DND-41 (cell line): ENCODE measurements around the gene EFNA4.

Experiments
- EZH2 ChIP-seq: IDR thresholded peaks from 3 replicates; pipeline ENCODE4 v1.6.1; 2012; ENCODE audit warnings: borderline replicate concordance, low read depth, mild to moderate bottlenecking, moderate library complexity, low read length, inconsistent platforms; ENCODE audit not compliant: severe bottlenecking
- TF ChIP-seq, protein P1 (sequence below): IDR thresholded peaks from 2 replicates; pipeline ENCODE4 v1.5.1; 2012; ENCODE audit warnings: borderline replicate concordance, low read length, moderate library complexity, mild to moderate bottlenecking; ENCODE audit not compliant: poor library complexity, severe bottlenecking; ENCODE audit errors: extremely low read depth

DNA sequence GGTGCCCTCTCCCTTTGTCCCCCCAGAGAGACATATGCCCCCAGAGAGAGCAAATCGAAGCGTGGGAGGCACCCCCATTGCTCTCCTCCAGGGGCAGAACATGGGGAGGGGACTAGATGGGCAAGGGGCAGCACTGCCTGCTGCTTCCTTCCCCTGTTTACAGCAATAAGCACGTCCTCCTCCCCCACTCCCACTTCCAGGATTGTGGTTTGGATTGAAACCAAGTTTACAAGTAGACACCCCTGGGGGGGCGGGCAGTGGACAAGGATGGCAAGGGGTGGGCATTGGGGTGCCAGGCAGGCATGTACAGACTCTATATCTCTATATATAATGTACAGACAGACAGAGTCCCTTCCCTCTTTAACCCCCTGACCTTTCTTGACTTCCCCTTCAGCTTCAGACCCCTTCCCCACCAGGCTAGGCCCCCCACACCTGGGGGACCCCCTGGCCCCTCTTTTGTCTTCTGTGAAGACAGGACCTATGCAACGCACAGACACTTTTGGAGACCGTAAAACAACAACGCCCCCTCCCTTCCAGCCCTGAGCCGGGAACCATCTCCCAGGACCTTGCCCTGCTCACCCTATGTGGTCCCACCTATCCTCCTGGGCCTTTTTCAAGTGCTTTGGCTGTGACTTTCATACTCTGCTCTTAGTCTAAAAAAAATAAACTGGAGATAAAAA, 23.5 kb downstream of the EFNA4 start:
- TF ChIP-seq EZH2: no peak
- TF ChIP-seq, protein P1, sequence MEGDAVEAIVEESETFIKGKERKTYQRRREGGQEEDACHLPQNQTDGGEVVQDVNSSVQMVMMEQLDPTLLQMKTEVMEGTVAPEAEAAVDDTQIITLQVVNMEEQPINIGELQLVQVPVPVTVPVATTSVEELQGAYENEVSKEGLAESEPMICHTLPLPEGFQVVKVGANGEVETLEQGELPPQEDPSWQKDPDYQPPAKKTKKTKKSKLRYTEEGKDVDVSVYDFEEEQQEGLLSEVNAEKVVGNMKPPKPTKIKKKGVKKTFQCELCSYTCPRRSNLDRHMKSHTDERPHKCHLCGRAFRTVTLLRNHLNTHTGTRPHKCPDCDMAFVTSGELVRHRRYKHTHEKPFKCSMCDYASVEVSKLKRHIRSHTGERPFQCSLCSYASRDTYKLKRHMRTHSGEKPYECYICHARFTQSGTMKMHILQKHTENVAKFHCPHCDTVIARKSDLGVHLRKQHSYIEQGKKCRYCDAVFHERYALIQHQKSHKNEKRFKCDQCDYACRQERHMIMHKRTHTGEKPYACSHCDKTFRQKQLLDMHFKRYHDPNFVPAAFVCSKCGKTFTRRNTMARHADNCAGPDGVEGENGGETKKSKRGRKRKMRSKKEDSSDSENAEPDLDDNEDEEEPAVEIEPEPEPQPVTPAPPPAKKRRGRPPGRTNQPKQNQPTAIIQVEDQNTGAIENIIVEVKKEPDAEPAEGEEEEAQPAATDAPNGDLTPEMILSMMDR: peak; percentile 28
